Activated naive CD4-positive, alpha-beta T cell treated with anti-CD3 and anti-CD28 coated beads, Interleukin-2, amount 10 ng/mL, durations not matched to agents 7 days and 5 days (primary cell): ENCODE results near the gene CDKAL1.

ENCODE experiments used
- CTCF ChIA-PET: fragments of 350-600 bp; sonication (Branson Sonifier 250); formaldehyde crosslinking; loops from one replicate; lab custom pipeline; 2021; ENCODE audit warnings: antibody characterized with exemption; lab: Charles Lee
- DNase-seq: peaks from one replicate; pipeline ENCODE4 v3.0.0-alpha.2; 2020
- H3K27ac Mint-ChIP-seq: one replicate; pipeline ENCODE4 v1.8.0; 2021; ENCODE audit warnings: mild to moderate bottlenecking, moderate library complexity, mixed read lengths
- H3K27me3 Mint-ChIP-seq: one replicate; pipeline ENCODE4 v1.8.0; 2021; ENCODE audit warnings: mild to moderate bottlenecking, mixed read lengths
- H3K36me3 Mint-ChIP-seq: one replicate; pipeline ENCODE4 v1.8.0; 2021; ENCODE audit warnings: mixed read lengths
- H3K4me1 Mint-ChIP-seq: one replicate; pipeline ENCODE4 v1.8.0; 2021; ENCODE audit warnings: mixed read lengths
- H3K4me3 Mint-ChIP-seq: one replicate; pipeline ENCODE4 v1.8.0; 2021; ENCODE audit warnings: mild to moderate bottlenecking, moderate library complexity, mixed read lengths
- H3K9me3 Mint-ChIP-seq: one replicate; pipeline ENCODE4 v1.8.0; 2021; ENCODE audit warnings: mixed read lengths

The CDKAL1 gene

DNA sequence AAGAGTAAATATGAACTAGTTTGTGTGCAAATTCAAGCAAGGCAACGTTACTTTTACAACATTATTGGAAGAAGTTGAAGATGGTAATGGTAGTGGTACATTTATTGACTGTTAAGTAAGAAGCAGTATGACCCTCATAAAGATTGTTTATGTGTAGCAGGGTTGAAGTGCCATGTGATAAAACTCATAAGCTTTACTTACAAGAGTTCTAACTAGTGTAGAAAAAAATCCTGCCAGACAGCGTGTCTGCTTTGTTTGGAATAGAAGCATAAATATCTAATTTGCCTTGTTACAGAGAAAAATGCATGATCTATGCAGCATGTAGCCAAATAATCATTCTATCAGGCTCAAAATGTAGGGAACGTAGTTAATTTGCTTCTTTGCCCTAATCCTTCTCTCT is 608.5 kb downstream of the CDKAL1 start:
- Mint-ChIP-seq H3K4me3 (no peak overlapping the region), H3K36me3 (peaks cover 3% of the 10 kb centered on the region), H3K27ac (no peak overlapping the region), H3K4me1 (no peaks in the 10 kb centered on the region), H3K27me3 (no peaks in the 10 kb centered on the region), H3K9me3 (no peaks in the 10 kb centered on the region)
- CTCF ChIA-PET: no interaction called here
- no peak for DNase-seq

DNA sequence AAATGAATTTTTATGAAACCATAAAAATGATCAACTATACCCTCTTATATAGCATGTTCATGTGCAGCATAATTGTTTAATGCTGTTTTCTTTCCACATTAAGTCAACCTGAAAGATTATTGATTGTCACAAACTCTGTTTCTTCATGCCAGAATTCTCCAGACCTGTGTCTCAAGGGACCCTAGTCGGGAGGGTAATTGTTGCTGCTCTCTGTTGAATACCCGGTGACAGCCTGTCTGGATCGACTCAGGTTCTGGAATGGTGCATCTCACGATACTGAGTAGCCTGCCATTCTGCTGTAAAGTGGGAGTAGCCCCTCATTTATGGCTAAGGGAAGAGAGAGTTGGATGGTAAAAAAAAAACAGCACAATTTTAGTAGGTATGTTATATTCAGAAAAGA is 609.4 kb downstream of the CDKAL1 start:
- H3K4me1 Mint-ChIP-seq: no peaks in the 10 kb centered on the region
- H3K9me3 Mint-ChIP-seq: no peaks in the 10 kb centered on the region
- no peaks in the 10 kb centered on the region for H3K27me3 Mint-ChIP-seq
- peaks cover 3% of the 10 kb centered on the region for H3K36me3 Mint-ChIP-seq
- CTCF ChIA-PET: no interaction called here
- H3K4me3 Mint-ChIP-seq: no peak overlapping the region
- H3K27ac Mint-ChIP-seq: no peak overlapping the region
- no peak for DNase-seq

DNA sequence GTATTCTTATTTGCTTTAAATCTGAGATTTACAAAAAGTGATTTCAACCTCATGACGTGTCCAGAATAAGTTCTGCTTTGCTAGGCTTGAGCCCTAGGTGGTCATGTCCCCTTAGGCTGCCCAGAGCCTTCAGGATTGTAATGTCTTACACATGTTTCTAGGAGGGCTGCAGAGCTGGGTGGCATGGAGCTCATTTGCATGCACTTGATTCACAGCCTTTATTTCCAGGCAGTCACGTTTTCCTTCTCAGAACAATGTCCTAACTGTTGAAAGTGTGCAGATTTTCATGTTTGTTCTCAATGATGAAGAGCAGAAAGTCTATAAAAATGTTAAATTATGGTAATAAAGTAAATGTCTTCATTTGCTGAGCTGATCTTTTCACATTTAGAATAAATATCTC is 610.7 kb downstream of the CDKAL1 start:
- no peak for DNase-seq
- H3K4me1 Mint-ChIP-seq: no peaks in the 10 kb centered on the region
- peaks cover 3% of the 10 kb centered on the region for H3K36me3 Mint-ChIP-seq
- no peaks in the 10 kb centered on the region for H3K9me3 Mint-ChIP-seq
- H3K27ac Mint-ChIP-seq: no peak overlapping the region
- no peak overlapping the region for H3K4me3 Mint-ChIP-seq
- no peaks in the 10 kb centered on the region for H3K27me3 Mint-ChIP-seq
- CTCF ChIA-PET: interaction anchor here (0.6 kb wide), 1 partner anchor 614 kb away, joined by 4 read pairs; no protein-coding TSS in a partner anchor

DNA sequence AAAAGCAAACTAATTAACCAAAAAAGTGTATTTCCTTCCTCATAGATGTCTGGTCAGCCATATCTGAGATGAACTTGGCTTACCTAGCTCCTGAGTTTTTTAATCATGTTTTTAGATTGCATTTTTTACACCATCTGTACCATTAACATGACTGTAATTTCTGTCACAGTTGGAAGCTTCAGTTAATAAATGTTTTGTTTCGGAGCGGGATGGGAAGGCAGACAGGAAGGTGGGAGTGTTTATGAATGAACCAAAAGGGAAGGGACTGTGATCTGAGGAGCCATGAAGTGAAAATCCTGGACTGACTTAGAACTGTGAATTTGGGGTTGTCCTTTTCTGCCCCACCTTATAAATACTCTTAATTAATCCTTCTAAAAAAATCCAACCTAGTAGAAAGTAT is 613.7 kb downstream of the CDKAL1 start:
- Mint-ChIP-seq H3K4me1 (no peaks in the 10 kb centered on the region), H3K27ac (no peak overlapping the region), H3K27me3 (no peaks in the 10 kb centered on the region), H3K4me3 (no peak overlapping the region), H3K36me3 (no peaks in the 10 kb centered on the region), H3K9me3 (no peaks in the 10 kb centered on the region)
- no peak for DNase-seq
- CTCF ChIA-PET: no interaction called here

DNA sequence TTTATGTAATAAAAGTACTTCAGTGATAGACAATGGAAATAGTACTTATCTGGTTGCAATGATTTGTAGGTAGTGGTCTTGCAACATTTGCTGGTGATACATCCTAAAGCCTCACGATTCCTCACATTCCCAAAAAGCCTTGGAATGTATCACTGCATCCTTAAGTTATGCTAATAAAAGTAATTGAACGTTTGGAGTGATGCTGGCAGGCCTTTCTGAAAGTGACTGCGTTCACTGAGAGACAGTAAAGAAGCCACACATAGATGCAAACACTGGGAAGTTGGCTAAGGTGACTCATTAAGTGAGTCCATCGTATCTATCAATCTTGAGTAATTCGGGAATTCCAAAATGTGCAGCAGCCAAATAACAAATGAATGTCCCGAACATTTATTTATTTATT is 615.2 kb downstream of the CDKAL1 start:
- DNase-seq: no peak
- Mint-ChIP-seq H3K27me3 (no peaks in the 10 kb centered on the region), H3K36me3 (no peaks in the 10 kb centered on the region), H3K4me1 (no peaks in the 10 kb centered on the region), H3K9me3 (no peaks in the 10 kb centered on the region), H3K4me3 (no peak overlapping the region), H3K27ac (no peak overlapping the region)
- CTCF ChIA-PET: no interaction called here

DNA sequence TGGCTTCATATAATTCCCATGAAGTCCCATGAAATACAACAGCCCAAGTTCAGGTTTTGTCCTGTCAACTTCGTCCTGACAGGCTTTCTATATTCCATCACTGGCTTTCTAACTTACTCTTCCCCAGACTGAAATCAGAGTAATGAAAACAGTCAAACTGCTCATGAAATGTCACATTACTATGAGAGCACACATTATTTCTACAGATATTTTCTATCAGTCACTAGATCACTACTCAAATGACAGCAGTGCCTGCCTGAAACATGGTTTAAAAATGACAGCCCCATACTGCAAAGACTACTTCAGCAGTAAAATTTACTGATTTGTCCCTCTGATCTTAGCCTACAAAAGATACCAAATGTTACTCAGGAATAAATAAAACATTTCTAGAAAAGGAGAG is 616.4 kb downstream of the CDKAL1 start:
- Mint-ChIP-seq H3K4me3 (no peak overlapping the region), H3K27me3 (no peaks in the 10 kb centered on the region), H3K27ac (no peak overlapping the region), H3K36me3 (no peaks in the 10 kb centered on the region), H3K9me3 (no peaks in the 10 kb centered on the region), H3K4me1 (no peaks in the 10 kb centered on the region)
- CTCF ChIA-PET: no interaction called here
- DNase-seq: no peak

DNA sequence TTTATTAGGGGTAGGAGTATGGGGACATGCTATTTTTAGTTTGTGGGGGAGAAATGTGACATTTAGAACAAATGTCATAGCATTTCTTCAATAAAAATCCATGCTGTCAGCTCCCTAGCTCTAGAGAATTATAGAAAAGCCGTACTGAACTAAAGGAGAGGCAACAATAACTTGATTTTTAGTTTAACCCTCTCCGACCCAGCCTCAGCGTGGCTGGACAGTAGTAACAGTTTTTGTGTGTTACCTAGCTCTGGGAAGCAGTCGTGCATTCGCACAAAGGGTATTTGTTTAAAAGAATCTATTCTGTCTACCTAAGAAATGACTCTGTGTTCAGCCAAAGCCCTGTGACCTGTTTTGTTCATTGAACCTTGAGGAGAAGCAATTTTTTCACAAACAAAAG is 616.9 kb downstream of the CDKAL1 start:
- no peak for DNase-seq
- H3K4me3 Mint-ChIP-seq: no peak overlapping the region
- no peaks in the 10 kb centered on the region for H3K4me1 Mint-ChIP-seq
- no peak overlapping the region for H3K27ac Mint-ChIP-seq
- no peaks in the 10 kb centered on the region for H3K9me3 Mint-ChIP-seq
- CTCF ChIA-PET: no interaction called here
- H3K27me3 Mint-ChIP-seq: no peaks in the 10 kb centered on the region
- no peaks in the 10 kb centered on the region for H3K36me3 Mint-ChIP-seq

DNA sequence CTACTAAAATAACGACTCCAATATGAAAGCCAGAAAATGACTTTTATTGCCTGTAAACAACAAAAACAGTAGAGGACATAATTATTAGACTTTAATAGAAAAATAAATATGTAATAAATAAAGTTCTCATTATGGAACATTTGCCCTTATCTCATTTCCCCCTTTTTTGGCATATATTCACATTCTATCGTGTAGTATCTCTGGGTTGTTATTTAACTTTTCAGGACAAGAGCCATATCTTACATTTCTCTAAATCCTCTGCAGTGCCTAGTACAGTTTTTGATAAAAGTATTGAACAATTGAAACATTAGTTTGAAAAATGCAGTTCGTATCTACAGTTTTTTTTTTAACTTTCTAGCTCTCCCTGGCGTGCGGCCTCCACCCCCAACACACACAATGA is 617.3 kb downstream of the CDKAL1 start:
- CTCF ChIA-PET: no interaction called here
- H3K27me3 Mint-ChIP-seq: no peaks in the 10 kb centered on the region
- no peaks in the 10 kb centered on the region for H3K36me3 Mint-ChIP-seq
- no peak for DNase-seq
- H3K27ac Mint-ChIP-seq: no peak overlapping the region
- no peak overlapping the region for H3K4me3 Mint-ChIP-seq
- no peaks in the 10 kb centered on the region for H3K9me3 Mint-ChIP-seq
- no peaks in the 10 kb centered on the region for H3K4me1 Mint-ChIP-seq

DNA sequence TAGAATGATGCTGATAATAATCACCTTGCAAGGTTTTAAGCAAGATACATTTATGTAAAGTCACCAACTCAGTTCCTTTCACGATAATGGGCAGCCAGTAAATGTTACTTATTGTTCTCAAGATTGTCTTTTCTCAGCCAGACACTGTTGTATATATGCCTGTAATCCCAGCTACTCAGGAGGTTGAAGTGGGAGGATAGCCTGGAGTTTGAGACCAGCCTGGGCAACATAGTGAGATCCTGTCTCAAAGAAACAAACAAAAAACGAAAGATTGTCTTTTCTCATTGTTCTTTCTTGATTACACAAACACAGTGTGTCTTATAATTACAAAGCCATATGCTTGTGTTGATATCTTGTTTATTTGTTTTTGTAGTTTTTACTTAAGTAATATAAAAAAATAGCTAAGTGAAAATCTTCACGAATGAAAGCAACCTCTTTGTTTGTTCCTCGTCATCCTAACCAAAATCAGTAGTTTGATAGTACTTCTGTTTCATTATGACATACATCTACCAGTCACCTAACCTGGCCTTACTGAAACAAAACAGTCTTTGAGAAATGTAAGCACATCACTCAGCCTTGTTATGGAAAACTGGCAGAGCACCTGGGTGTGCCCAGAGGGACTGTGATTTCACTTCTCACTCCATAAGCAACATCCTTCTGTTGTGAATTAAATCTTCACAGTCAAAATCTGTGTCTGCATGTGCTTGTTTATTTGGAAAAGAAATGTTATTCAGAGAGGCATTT is 623.1 kb downstream of the CDKAL1 start:
- H3K27me3 Mint-ChIP-seq: no peaks in the 10 kb centered on the region
- H3K36me3 Mint-ChIP-seq: no peaks in the 10 kb centered on the region
- CTCF ChIA-PET: no interaction called here
- H3K27ac Mint-ChIP-seq: no peak overlapping the region
- no peak for DNase-seq
- H3K4me3 Mint-ChIP-seq: no peak overlapping the region
- H3K9me3 Mint-ChIP-seq: no peaks in the 10 kb centered on the region
- peaks cover 6% of the 10 kb centered on the region for H3K4me1 Mint-ChIP-seq

DNA sequence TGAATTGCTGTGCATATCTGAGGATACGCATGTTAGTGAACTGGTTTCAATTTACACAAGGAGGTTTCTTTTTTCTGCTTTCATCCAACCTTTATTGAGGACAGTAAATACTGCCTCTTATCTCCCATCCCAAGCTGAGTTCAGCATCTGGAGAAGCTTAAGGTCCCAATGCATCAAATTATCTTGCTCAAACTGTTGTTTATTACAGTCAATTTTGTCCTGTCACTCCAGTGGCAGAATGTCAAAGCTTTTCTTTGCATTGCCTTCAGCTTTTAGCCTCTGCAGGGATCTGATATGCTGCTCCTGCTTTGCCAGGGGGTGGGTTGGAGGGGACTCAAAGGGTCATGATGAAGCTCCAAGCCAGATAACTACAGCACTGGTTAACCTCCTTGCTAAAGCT is 623.9 kb downstream of the CDKAL1 start:
- no peaks in the 10 kb centered on the region for H3K27me3 Mint-ChIP-seq
- H3K27ac Mint-ChIP-seq: no peak overlapping the region
- no peak for DNase-seq
- no peaks in the 10 kb centered on the region for H3K9me3 Mint-ChIP-seq
- CTCF ChIA-PET: no interaction called here
- H3K4me3 Mint-ChIP-seq: no peak overlapping the region
- H3K36me3 Mint-ChIP-seq: no peaks in the 10 kb centered on the region
- H3K4me1 Mint-ChIP-seq: peaks cover 14% of the 10 kb centered on the region

DNA sequence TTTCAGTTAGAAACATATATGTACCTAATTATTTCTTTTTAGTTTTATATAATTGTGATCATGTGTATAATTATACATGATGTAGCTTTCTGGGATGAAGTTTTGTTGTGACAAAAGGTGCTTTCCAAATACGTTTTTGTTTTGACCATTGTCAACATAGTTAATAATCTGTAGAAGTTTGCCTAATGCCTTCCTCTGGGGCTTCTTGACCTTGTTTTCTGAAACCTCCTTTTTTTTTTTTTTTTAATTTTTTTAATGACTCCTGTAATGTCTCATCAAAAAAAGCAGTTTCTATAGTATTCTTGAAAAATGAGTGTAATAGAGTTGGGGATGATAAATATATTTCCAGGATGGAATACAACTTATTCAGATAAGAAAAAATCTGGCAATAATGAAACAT is 624.6 kb downstream of the CDKAL1 start:
- CTCF ChIA-PET: no interaction called here
- peaks cover 21% of the 10 kb centered on the region for H3K4me1 Mint-ChIP-seq
- no peak for DNase-seq
- no peaks in the 10 kb centered on the region for H3K9me3 Mint-ChIP-seq
- no peaks in the 10 kb centered on the region for H3K36me3 Mint-ChIP-seq
- no peak overlapping the region for H3K27ac Mint-ChIP-seq
- no peak overlapping the region for H3K4me3 Mint-ChIP-seq
- H3K27me3 Mint-ChIP-seq: no peaks in the 10 kb centered on the region

DNA sequence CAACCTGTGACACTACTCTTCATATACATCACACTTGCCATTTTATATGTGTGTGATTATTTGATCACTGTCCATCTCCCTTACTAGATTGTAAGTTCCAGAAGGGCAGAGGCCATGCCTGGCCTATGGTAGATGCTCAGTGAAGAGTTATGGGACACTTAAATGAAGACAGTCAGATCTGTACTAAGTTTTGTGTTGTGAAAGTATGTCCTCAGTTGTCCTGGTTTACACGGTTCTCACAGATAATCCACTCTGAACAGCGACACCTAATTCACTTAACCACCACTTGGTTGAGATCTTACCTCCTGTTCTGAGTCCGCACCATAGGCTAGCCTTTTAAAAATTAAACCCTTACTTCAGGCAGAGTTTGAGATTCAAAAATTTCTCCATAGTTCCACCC is 625.2 kb downstream of the CDKAL1 start:
- Mint-ChIP-seq H3K4me1 (peaks cover 25% of the 10 kb centered on the region), H3K36me3 (no peaks in the 10 kb centered on the region), H3K4me3 (no peak overlapping the region), H3K27me3 (no peaks in the 10 kb centered on the region), H3K27ac (no peak overlapping the region), H3K9me3 (no peaks in the 10 kb centered on the region)
- CTCF ChIA-PET: no interaction called here
- no peak for DNase-seq

DNA sequence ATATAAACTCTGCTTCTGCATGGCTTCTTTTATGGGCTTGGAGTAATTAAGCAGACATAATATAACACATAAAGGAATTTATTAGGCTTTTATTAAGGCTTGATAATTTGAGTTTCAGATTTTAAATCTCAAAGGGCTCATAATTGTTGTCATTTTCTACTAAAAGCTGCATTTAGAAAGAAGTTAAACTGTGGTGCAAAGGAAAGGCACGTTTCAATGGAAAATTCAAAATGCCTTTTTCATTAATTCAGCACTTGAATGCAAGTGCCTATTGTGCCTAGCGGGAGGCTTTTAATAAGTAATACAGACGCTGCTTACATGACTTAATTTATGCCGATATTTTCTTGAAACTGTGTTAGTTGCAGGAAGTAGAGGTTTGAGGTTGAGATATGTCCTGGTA is 627.5 kb downstream of the CDKAL1 start:
- H3K27me3 Mint-ChIP-seq: no peaks in the 10 kb centered on the region
- no peak for DNase-seq
- peaks cover 38% of the 10 kb centered on the region for H3K4me1 Mint-ChIP-seq
- no peak overlapping the region for H3K4me3 Mint-ChIP-seq
- H3K9me3 Mint-ChIP-seq: no peaks in the 10 kb centered on the region
- H3K36me3 Mint-ChIP-seq: no peaks in the 10 kb centered on the region
- no peak overlapping the region for H3K27ac Mint-ChIP-seq
- CTCF ChIA-PET: no interaction called here

DNA sequence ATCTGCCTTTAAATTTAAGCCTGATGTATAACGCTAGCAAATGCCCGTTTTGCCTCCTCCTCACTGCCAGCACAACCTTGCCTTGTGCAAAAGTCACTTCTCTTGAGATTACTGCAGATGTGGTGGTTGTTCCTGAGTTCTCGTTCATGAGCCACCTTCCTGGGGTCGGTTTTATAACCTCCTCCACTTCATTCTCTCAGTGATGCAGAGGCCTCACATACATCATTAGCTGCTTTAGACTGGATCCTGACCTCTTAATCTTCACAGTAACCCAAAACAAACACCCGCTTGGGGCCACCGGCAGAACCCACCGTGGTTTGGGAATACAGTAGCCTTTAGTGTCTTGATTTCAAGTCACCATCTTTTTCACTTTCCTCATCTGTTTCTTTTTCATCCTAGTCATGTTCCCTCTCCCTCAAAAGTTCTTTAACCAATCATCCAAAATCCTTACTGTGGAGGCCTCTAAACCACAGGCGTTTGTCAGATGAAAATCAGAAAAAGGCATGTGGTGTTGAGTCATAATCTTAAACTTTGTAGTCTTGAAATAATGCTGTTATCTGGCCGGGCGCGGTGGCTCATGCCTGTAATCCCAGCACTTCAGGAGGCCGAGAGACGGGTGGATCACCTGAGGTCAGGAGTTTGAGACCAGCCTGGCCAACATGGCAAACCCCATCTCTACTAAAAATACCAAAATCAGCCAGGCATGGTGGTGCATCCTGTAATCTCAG is 629.0 kb downstream of the CDKAL1 start:
- Mint-ChIP-seq H3K36me3 (no peaks in the 10 kb centered on the region), H3K27me3 (no peaks in the 10 kb centered on the region), H3K4me3 (no peak overlapping the region), H3K9me3 (no peaks in the 10 kb centered on the region), H3K27ac (no peak overlapping the region), H3K4me1 (peaks cover 38% of the 10 kb centered on the region)
- CTCF ChIA-PET: no interaction called here
- DNase-seq: no peak

DNA sequence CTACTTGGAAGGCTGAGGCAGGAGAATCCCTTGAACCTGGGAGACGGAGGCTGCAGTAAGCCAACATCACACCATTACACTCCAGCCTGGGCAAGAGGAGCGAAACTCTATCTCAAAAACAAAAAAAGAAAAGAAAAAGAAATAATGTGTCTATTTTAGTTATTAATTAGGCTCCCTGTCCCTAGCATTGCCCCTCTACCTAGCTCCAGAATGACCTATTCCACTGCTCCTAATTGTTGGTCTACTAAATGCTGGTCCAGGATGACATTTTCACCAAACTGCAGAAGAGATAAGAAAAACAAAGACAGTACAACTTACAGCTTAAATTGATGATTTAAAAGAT is 629.6 kb downstream of the CDKAL1 start:
- peaks cover 38% of the 10 kb centered on the region for H3K4me1 Mint-ChIP-seq
- H3K36me3 Mint-ChIP-seq: peaks cover under 1% of the 10 kb centered on the region
- H3K27me3 Mint-ChIP-seq: no peaks in the 10 kb centered on the region
- H3K27ac Mint-ChIP-seq: no peak overlapping the region
- DNase-seq: no peak
- H3K9me3 Mint-ChIP-seq: no peaks in the 10 kb centered on the region
- CTCF ChIA-PET: no interaction called here
- no peak overlapping the region for H3K4me3 Mint-ChIP-seq
